ENCODE measurements around the gene EML6. TPM values are rescaled to one million over a fixed set of nuclear protein-coding genes. Genes with fewer than 3 reads are reported as not detected.

Gene EML6
- total and polyA plus RNA-seq, 2 of the 13 experiments (the other 11 are each of a cell fraction or from before 2014, with no cell fraction given): 17.2 to 32.4 TPM

DNA sequence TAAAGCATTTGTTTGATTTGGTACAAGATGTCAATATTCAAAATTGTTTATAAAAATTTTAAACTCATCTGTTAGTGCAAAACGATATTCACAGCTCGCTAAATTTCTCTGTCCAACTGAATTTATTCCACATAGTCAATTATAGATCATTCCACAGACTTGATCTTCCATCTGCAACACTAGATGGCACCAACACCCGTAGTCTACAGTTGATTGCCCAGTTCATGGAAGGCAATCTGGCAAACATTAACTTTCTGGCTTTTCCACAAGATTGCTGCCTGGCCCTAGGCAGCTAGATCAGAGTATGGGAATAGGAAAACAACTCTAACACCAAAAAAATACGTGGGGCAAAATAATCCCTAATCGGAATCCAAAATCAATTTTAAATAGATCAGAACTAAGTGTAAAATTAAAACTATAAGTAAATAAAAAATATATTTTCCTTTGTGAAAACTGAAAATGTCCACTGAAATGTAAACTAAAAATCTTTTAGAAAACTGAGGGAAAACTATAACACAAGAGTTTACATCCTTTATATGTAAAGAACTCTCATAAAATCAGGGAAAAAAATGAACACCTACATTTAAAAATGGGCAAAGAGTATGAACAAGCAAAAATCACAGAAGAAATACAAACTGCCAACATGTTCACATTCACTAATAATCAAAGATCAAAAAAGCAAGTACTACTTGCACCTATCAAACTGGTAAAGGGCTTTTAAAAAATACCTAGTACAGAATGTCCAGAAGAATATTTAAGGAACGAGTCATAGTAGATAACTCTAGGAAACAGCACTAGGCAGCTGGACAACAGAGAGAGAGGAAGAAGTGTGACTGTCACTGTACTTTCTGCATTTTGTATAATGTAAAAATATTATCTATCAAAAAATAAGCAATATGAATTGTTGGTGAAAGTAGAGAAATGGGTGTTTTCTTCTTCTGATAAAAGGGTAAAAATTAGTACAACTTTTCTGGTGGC is 291.8 kb downstream of the EML6 start (continued):
- TF ChIP-seq SMAD3 (CRISPR knock-in tag; IDR thresholded peaks at IDR 0.05) (peak; percentile 75), CREB1 (IDR thresholded peaks at IDR 0.05) (no peak), CREB1 (CRISPR knock-in tag; IDR thresholded peaks at IDR 0.05) (peak; percentile 36; the same call in 1 of the 2 replicates), FOSL2 (CRISPR knock-in tag; IDR thresholded peaks at IDR 0.05) (peak; percentile 40), BCL6 (CRISPR knock-in tag; IDR thresholded peaks at IDR 0.05) (peak; percentile 78), FOXP1 (IDR thresholded peaks at IDR 0.05) (no peak), FOXP1 (CRISPR knock-in tag; IDR thresholded peaks at IDR 0.05) (0 out of 2 replicates have a peak, but pooled peaks have one; percentile 15), TEAD3 (CRISPR knock-in tag; optimal IDR thresholded peaks at IDR 0.05; ENCODE audit: borderline replicate concordance) (peak; percentile 67), SOX6 (IDR thresholded peaks at IDR 0.05) (no peak), SOX6 (CRISPR knock-in tag; IDR thresholded peaks at IDR 0.05) (0 out of 2 replicates have a peak, but pooled peaks have one; percentile 27), SAP130 (CRISPR knock-in tag; IDR thresholded peaks at IDR 0.05; ENCODE audit: low read depth) (peak; percentile 67), MIER3 (CRISPR knock-in tag; IDR thresholded peaks at IDR 0.05; ENCODE audit: borderline replicate concordance) (no peak), ZC3H13 (CRISPR knock-in tag; IDR thresholded peaks at IDR 0.05) (no peak), POGZ (CRISPR knock-in tag; IDR thresholded peaks at IDR 0.05) (peak; percentile 81), IKZF4 (CRISPR knock-in tag; IDR thresholded peaks at IDR 0.05; ENCODE audit: borderline replicate concordance, low read depth, not compliant biosample characterization) (no peak), ZNF331 (CRISPR knock-in tag; IDR thresholded peaks at IDR 0.05) (peak; percentile 64; the same call in 1 of the 2 replicates), MBD4 (IDR thresholded peaks at IDR 0.05; ENCODE audit: borderline replicate concordance, low read length) (no peak), XRCC5 (optimal IDR thresholded peaks at IDR 0.05; ENCODE audit: low read length) (peak; percentile 48), ZNF891 (CRISPR knock-in tag; IDR thresholded peaks at IDR 0.05) (no peak), IRF2 (CRISPR knock-in tag; IDR thresholded peaks at IDR 0.05) (peak; percentile 74; the same call in 1 of the 2 replicates), STAG1 (CRISPR knock-in tag; IDR thresholded peaks at IDR 0.05) (peak; percentile 93)
- TF ChIP-seq, protein P1, sequence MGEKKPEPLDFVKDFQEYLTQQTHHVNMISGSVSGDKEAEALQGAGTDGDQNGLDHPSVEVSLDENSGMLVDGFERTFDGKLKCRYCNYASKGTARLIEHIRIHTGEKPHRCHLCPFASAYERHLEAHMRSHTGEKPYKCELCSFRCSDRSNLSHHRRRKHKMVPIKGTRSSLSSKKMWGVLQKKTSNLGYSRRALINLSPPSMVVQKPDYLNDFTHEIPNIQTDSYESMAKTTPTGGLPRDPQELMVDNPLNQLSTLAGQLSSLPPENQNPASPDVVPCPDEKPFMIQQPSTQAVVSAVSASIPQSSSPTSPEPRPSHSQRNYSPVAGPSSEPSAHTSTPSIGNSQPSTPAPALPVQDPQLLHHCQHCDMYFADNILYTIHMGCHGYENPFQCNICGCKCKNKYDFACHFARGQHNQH (CRISPR knock-in tag; IDR thresholded peaks at IDR 0.05): peak; percentile 46; the same call in 1 of the 2 replicates
- TF ChIP-seq, protein P2, sequence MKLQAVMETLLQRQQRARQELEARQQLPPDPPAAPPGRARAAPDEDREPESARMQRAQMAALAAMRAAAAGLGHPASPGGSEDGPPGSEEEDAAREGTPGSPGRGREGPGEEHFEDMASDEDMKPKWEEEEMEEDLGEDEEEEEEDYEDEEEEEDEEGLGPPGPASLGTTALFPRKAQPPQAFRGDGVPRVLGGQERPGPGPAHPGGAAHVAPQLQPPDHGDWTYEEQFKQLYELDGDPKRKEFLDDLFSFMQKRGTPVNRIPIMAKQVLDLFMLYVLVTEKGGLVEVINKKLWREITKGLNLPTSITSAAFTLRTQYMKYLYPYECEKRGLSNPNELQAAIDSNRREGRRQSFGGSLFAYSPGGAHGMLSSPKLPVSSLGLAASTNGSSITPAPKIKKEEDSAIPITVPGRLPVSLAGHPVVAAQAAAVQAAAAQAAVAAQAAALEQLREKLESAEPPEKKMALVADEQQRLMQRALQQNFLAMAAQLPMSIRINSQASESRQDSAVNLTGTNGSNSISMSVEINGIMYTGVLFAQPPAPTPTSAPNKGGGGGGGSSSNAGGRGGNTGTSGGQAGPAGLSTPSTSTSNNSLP (IDR thresholded peaks at IDR 0.05; ENCODE audit: low read depth, low read length): peak; percentile 97
- TF ChIP-seq, protein P3, sequence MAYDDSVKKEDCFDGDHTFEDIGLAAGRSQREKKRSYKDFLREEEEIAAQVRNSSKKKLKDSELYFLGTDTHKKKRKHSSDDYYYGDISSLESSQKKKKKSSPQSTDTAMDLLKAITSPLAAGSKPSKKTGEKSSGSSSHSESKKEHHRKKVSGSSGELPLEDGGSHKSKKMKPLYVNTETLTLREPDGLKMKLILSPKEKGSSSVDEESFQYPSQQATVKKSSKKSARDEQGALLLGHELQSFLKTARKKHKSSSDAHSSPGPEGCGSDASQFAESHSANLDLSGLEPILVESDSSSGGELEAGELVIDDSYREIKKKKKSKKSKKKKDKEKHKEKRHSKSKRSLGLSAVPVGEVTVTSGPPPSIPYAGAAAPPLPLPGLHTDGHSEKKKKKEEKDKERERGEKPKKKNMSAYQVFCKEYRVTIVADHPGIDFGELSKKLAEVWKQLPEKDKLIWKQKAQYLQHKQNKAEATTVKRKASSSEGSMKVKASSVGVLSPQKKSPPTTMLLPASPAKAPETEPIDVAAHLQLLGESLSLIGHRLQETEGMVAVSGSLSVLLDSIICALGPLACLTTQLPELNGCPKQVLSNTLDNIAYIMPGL (CRISPR knock-in tag; IDR thresholded peaks at IDR 0.05; ENCODE audit: borderline replicate concordance in 1 of 2, low read depth in 1 of 2): peak; percentile 45 to 81; a peak in 3 of 4 replicates
- TF ChIP-seq, protein P4, sequence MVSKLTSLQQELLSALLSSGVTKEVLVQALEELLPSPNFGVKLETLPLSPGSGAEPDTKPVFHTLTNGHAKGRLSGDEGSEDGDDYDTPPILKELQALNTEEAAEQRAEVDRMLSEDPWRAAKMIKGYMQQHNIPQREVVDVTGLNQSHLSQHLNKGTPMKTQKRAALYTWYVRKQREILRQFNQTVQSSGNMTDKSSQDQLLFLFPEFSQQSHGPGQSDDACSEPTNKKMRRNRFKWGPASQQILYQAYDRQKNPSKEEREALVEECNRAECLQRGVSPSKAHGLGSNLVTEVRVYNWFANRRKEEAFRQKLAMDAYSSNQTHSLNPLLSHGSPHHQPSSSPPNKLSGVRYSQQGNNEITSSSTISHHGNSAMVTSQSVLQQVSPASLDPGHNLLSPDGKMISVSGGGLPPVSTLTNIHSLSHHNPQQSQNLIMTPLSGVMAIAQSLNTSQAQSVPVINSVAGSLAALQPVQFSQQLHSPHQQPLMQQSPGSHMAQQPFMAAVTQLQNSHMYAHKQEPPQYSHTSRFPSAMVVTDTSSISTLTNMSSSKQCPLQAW (CRISPR knock-in tag; IDR thresholded peaks at IDR 0.05): peak; percentile 99
